B cell (primary cell): ENCODE results near the gene TARS2. TPM values are rescaled to one million over a fixed set of nuclear protein-coding genes. Genes with fewer than 3 reads are reported as not detected.

Source experiments
- ATAC-seq: fragments of 200-7000 bp; cut with Tn5 transposase; one replicate; pipeline ENCODE4 v1.10.0; 2021; ENCODE audit warnings: low read depth, mild to moderate bottlenecking, moderate number of reproducible peaks, moderate library complexity
- CTCF ChIA-PET: fragments of 350-600 bp; sonication (Branson Sonifier 250); formaldehyde crosslinking; loops from one replicate; lab custom pipeline; 2021; ENCODE audit warnings: antibody characterized with exemption, inconsistent platforms; lab: Charles Lee
- POLR2A ChIA-PET: fragments of 350-600 bp; sonication (Branson Sonifier 250); formaldehyde crosslinking; loops from one replicate; lab custom pipeline; 2021; ENCODE audit warnings: antibody characterized with exemption; lab: Charles Lee
- DNase-seq: peaks from one replicate; pipeline ENCODE4 v3.0.0; 2013
- H2AFZ ChIP-seq: 2 replicates; pipeline ENCODE4 v1.6.1; 2012; ENCODE audit warnings: mild to moderate bottlenecking, low read depth, low read length; ENCODE audit not compliant: insufficient read depth, poor library complexity, severe bottlenecking
- H3K27ac ChIP-seq, 2 donors: 1 replicate in 1 of 2; 2 replicates in 1 of 2; pipeline ENCODE4 v1.5.1; 2012 to 2013; ENCODE audit warnings: low read length in 2 of 2, mild to moderate bottlenecking in 2 of 2, moderate library complexity in 1 of 2
- H3K27me3 ChIP-seq, 4 experiments: fragments of 200-600 bp in 1 of 4; sonication (generic) in 1 of 4; replicated peaks in 1 of 4; 1 replicate in 2 of 4; 2 replicates in 2 of 4; pipeline versions ENCODE4 v1.6.1 to v1.7.0; 2013 to 2016; ENCODE audit warnings: low read length in 3 of 4, mild to moderate bottlenecking in 2 of 4, mixed read lengths in 1 of 4, moderate library complexity in 1 of 4; ENCODE audit not compliant: insufficient read depth in 4 of 4, control insufficient read depth in 3 of 4; ENCODE audit errors: control extremely low read depth in 1 of 4
- H3K36me3 ChIP-seq, 2 experiments: replicated peaks in 1 of 2; 1 replicate in 1 of 2; 2 replicates in 1 of 2; pipeline versions ENCODE4 v1.6.1 to v1.7.1; 2013; ENCODE audit warnings: low read length in 1 of 2; ENCODE audit not compliant: insufficient read depth in 2 of 2, control insufficient read depth in 1 of 2; ENCODE audit errors: control extremely low read depth in 1 of 2, extremely low read depth in 1 of 2
- H3K4me1 ChIP-seq, 2 donors: fragments of 200-600 bp in 1 of 2; sonication (generic) in 1 of 2; 1 replicate in 1 of 2; 2 replicates in 1 of 2; pipeline versions ENCODE4 v1.5.1 to v1.6.1; 2013 to 2017; ENCODE audit warnings: low read length in 2 of 2; ENCODE audit not compliant: control insufficient read depth in 2 of 2, insufficient read depth in 2 of 2
- H3K4me2 ChIP-seq: replicated peaks from 2 replicates; pipeline ENCODE3; 2012; ENCODE audit warnings: mild to moderate bottlenecking, low read depth, low read length; ENCODE audit not compliant: poor library complexity, severe bottlenecking
- H3K4me3 ChIP-seq, 5 experiments: fragments of 200-600 bp in 1 of 5; sonication (generic) in 1 of 5; 1 replicate in 3 of 5; 2 replicates in 2 of 5; pipeline versions ENCODE4 v1.5.1 to v1.7.0; 2011 to 2016; ENCODE audit warnings: low read length in 4 of 5, mild to moderate bottlenecking in 4 of 5, low read depth in 2 of 5, control low read depth in 1 of 5, moderate library complexity in 1 of 5; ENCODE audit not compliant: insufficient read depth in 1 of 5; ENCODE audit errors: control extremely low read depth in 1 of 5, extremely low read depth in 1 of 5
- H3K79me2 ChIP-seq: fragments of 200-600 bp; sonication (generic); one replicate; pipeline ENCODE4 v1.6.0; 2016; ENCODE audit warnings: low read length; ENCODE audit not compliant: control insufficient read depth, insufficient read depth
- H3K9ac ChIP-seq: fragments of 200-600 bp; sonication (generic); 2 replicates; pipeline ENCODE4 v1.6.1; 2017; ENCODE audit warnings: mild to moderate bottlenecking, low read length, moderate library complexity
- H3K9me3 ChIP-seq, 3 donors: one replicate each; pipeline versions ENCODE4 v1.6.1 to v1.7.1; 2013; ENCODE audit warnings: low read length in 2 of 3; ENCODE audit not compliant: control insufficient read depth in 2 of 3, insufficient read depth in 1 of 3; ENCODE audit errors: control extremely low read depth in 1 of 3
- H4K20me1 ChIP-seq: 2 replicates; pipeline ENCODE4 v1.6.0; 2012; ENCODE audit warnings: mild to moderate bottlenecking, low read length; ENCODE audit not compliant: insufficient read depth, control insufficient read depth, poor library complexity, severe bottlenecking
- H3K27ac Mint-ChIP-seq: one replicate; pipeline ENCODE4 v1.8.0; 2021; ENCODE audit warnings: mixed read lengths
- H3K27me3 Mint-ChIP-seq: one replicate; pipeline ENCODE4 v1.8.0; 2021; ENCODE audit warnings: mixed read lengths
- H3K4me1 Mint-ChIP-seq: one replicate; pipeline ENCODE4 v1.8.0; 2021; ENCODE audit warnings: mixed read lengths
- H3K4me3 Mint-ChIP-seq: one replicate; pipeline ENCODE4 v1.8.0; 2021; ENCODE audit warnings: mixed read lengths
- H3K9me3 Mint-ChIP-seq: one replicate; pipeline ENCODE4 v1.8.0; 2022; ENCODE audit warnings: mixed read lengths; ENCODE audit not compliant: insufficient read depth
- EZH2 ChIP-seq: IDR thresholded peaks from 2 replicates; pipeline ENCODE4 v1.6.1; 2012; ENCODE audit warnings: borderline replicate concordance, low read depth, mild to moderate bottlenecking, moderate library complexity, low read length; ENCODE audit not compliant: insufficient read depth, poor library complexity, severe bottlenecking
- WGBS: methylation state at CpG from one replicate; pipeline ENCODE4 v1.1.5; 2013; ENCODE audit warnings: missing lambda C conversion rate; ENCODE audit not compliant: insufficient coverage; 5-methylcytosine and 5-hydroxymethylcytosine counted together
- intact Hi-C: fragments of 100-400 bp; cut with micrococcal nuclease; formaldehyde crosslinking; loops from one replicate; pipeline ENCODE4 v1.10.0; 2022
- polyA plus RNA-seq: library from polyadenylated mRNA; depleted of rRNA; stranded (reverse); fragments of >200 nt; gene quantifications from 2 replicates; pipeline ENCODE4 v1.2.3, GENCODE V29; 2012
- total RNA-seq, 2 donors: library from RNA; stranded (reverse); fragments of 120-200 nt in 1 of 2; gene quantifications; 1 replicate in 1 of 2; 2 replicates in 1 of 2; pipeline versions ENCODE4 v1.2.3 to v1.2.4, GENCODE V29; 2013 to 2022
- TF ChIP-seq, protein P1 (sequence below): fragments of 200-600 bp; IDR thresholded peaks from one replicate; pipeline ENCODE4 v1.8.0; 2022; ENCODE audit warnings: antibody characterized with exemption, mild to moderate bottlenecking

Gene TARS2
- total and polyA plus RNA-seq, 2 donors (not counting 1 experiment from before 2014, with no cell fraction given) = 42.2 to 53.6 TPM

DNA sequence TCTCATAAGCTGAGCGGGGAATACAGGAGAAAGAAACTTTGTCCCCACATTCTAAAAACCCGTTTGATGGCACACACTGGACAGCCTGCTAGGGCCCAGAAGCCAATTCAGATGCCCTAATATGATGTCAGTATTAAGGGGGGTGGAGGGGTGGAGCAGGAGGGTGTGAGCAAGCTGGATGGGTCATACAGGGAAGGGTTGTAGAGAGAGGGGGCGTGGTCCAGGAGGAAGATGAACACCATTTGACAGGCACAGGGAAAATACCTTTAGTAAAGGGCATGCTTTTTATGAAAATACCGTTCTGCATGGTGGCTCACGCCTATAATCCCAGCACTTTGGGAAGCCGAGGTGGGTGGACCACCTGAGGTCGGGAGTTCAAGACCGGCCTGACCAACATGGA lies 6.0 kb downstream of the TARS2 start:
- no peak overlapping the region for H2AFZ ChIP-seq
- H3K36me3 ChIP-seq = peaks cover 4 to 56% of the 10 kb centered on the region in 2 experiments
- Mint-ChIP-seq H3K9me3 (no peaks in the 10 kb centered on the region), H3K27ac (no peak overlapping the region), H3K27me3 (no peaks in the 10 kb centered on the region), H3K4me3 (no peak overlapping the region), H3K4me1 (peaks cover 5% of the 10 kb centered on the region)
- no peak for DNase-seq
- TF ChIP-seq EZH2 = no peak
- TF ChIP-seq, protein P1, sequence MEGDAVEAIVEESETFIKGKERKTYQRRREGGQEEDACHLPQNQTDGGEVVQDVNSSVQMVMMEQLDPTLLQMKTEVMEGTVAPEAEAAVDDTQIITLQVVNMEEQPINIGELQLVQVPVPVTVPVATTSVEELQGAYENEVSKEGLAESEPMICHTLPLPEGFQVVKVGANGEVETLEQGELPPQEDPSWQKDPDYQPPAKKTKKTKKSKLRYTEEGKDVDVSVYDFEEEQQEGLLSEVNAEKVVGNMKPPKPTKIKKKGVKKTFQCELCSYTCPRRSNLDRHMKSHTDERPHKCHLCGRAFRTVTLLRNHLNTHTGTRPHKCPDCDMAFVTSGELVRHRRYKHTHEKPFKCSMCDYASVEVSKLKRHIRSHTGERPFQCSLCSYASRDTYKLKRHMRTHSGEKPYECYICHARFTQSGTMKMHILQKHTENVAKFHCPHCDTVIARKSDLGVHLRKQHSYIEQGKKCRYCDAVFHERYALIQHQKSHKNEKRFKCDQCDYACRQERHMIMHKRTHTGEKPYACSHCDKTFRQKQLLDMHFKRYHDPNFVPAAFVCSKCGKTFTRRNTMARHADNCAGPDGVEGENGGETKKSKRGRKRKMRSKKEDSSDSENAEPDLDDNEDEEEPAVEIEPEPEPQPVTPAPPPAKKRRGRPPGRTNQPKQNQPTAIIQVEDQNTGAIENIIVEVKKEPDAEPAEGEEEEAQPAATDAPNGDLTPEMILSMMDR = no peak
- no peaks in the 10 kb centered on the region for H4K20me1 ChIP-seq
- ATAC-seq = no peak
- POLR2A ChIA-PET = interaction anchor here (0.7 kb wide), 1 partner anchor 343 kb away, joined by 3 read pairs; the partner anchor contains the start of gene PLEKHO1
- H3K9ac ChIP-seq = no peak overlapping the region
- H3K4me3 ChIP-seq = no peak overlapping the region
- 100% methylated on average over 3 of the region's 8 CpGs for WGBS
- H3K27me3 ChIP-seq = no peaks in the 10 kb centered on the region
- intact Hi-C loops = no loop called here
- H3K4me1 ChIP-seq = peaks cover under 1 to 1% of the 10 kb centered on the region in 2 donors
- H3K4me2 ChIP-seq = no peak overlapping the region
- no peak overlapping the region for H3K27ac ChIP-seq
- no peaks in the 10 kb centered on the region for H3K9me3 ChIP-seq
- H3K79me2 ChIP-seq = peaks cover 6% of the 10 kb centered on the region
- CTCF ChIA-PET = no interaction called here

GRCh38 chr1:150498342-150498741 lies 11.1 kb downstream of the TARS2 start:
- Histone ChIP-seq H3K4me1 (no peaks in the 10 kb centered on the region), H3K4me2 (no peak overlapping the region), H3K9ac (no peak overlapping the region), H4K20me1 (no peaks in the 10 kb centered on the region), H3K4me3 (no peak overlapping the region), H3K27me3 (no peaks in the 10 kb centered on the region), H2AFZ (no peak overlapping the region), H3K79me2 (no peaks in the 10 kb centered on the region), H3K9me3 (no peaks in the 10 kb centered on the region), H3K27ac (no peak overlapping the region), H3K36me3 (peaks cover 2 to 41% of the 10 kb centered on the region in 2 experiments)
- CTCF ChIA-PET = interaction anchor here (1.3 kb wide), 1 partner anchor 35 kb away, joined by 5 read pairs; no protein-coding TSS in a partner anchor
- ATAC-seq (no peak), DNase-seq (no peak)
- WGBS = 98% methylated on average over 10 of the region's 10 CpGs
- intact Hi-C loops = no loop called here
- H3K4me3 Mint-ChIP-seq = no peak overlapping the region
- H3K9me3 Mint-ChIP-seq = no peaks in the 10 kb centered on the region
- H3K4me1 Mint-ChIP-seq = no peaks in the 10 kb centered on the region
- H3K27ac Mint-ChIP-seq = no peak overlapping the region
- no peaks in the 10 kb centered on the region for H3K27me3 Mint-ChIP-seq
- no peak for TF ChIP-seq EZH2
- TF ChIP-seq, protein P1 = no peak
- POLR2A ChIA-PET = interaction anchor here (1.3 to 1.8 kb wide), 2 partner anchors 9 to 11 kb away, joined by 3 to 4 read pairs; partner anchors contain the start of gene TARS2
